Activated CD4-positive, CD25-positive, alpha-beta regulatory T cell (primary cell): ENCODE data around the gene CLEC17A.
"Not testable (repeated sequence)": the region's sequence is repeated elsewhere in the genome, so short reads cannot be mapped to it uniquely, and the experiment has no call there.

Experiments
- DNase-seq, 4 experiments: peaks; one replicate each; lab custom pipeline; 2025; lab: John Stamatoyannopoulos, UW

Gene CLEC17A

GRCh38 chr19:14558370-14559066, 24.4 kb upstream of the CLEC17A start:
- no peak for DNase-seq

GRCh38 chr19:14559916-14560775, 22.7 kb upstream of the CLEC17A start:
- no peak for DNase-seq

GRCh38 chr19:14560776-14561108, 22.1 kb upstream of the CLEC17A start:
- DNase-seq, result no peak

GRCh38 chr19:14561249-14561648, 21.6 kb upstream of the CLEC17A start:
- no peak for DNase-seq

- no peak for DNase-seq
Observed at GRCh38 chr19:14561847-14562351, 21.0 kb upstream of the CLEC17A start.

DNA sequence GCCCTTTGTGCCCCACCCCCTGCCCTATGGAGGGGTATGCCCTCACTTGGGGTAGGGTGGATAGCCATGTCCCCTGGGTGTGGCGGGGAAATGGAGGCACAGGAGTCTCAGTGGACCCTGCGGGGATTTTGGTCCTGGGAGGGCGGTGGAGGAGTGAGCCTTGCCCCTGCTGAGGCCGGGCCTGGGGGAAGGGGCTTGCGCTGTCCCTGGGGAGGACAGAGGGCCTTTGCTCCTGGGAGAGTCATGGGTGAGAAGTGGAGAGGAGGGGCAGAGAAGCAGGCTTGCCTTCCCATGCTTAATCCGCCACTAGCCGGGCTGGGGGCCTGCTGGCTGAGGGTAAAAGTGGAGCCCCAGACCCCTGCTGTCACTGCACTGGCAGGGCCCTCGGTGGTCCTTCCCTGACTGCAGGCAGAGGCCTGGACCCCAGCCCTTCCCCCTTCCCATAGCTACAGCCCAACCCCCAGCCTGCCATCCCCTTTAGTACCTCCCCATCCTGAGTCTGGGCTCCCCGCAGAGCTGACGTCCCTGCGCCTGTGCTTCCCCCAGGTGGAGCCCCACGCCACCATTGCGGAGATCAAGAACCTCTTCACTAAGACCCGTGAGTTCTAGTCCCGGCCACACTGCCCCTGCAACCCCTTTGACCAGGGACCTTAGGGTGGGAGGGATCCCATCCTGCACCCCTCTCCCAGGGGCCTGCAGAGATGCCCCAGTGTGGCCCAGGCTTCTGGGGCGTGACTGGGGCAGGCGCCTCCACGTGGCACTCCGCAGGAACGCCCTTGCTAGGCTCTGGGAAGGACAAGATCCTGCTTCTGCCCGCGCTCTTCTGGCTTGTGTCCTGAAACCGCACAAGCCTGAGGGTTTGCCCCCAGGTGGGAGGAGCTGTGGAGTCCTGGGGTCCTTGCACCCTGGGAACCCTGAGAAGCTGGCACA, 20.0 kb upstream of the CLEC17A start:
- DNase-seq, result no peak

- DNase-seq, result no peak
Observed at GRCh38 chr19:14563590-14563926, 19.3 kb upstream of the CLEC17A start.

DNA sequence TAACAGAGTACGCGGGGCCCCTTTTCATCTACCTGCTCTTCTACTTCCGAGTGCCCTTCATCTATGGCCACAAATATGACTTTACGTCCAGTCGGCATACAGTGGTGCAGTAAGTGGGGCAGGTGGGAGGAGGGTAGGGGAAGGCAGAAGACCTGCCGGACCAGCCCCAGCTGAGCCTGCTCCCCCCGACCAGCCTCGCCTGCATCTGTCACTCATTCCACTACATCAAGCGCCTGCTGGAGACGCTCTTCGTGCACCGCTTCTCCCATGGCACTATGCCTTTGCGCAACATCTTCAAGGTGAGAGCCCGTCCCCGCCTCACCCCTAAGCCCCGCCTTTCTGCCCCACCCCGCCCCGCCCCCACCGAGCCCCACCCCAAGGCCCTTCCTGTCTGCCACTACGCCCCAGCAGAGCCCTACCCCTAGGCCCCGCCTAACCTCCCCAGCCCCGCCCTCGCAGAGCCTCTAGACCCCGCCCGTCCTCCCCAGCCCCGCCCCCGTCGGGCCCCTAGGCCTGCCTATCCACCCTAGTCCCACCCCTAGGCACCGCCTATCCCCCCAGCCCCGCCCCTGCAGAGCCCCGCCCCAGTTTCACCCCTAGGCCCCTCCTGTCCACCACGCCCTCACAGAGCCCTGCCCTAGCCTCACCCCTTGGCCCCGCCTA, 18.8 kb upstream of the CLEC17A start:
- peak in 1 of 4 experiments; percentile 18 for DNase-seq

GRCh38 chr19:14564652-14565297, 18.1 kb upstream of the CLEC17A start:
- not testable (repeated sequence) for DNase-seq

DNA sequence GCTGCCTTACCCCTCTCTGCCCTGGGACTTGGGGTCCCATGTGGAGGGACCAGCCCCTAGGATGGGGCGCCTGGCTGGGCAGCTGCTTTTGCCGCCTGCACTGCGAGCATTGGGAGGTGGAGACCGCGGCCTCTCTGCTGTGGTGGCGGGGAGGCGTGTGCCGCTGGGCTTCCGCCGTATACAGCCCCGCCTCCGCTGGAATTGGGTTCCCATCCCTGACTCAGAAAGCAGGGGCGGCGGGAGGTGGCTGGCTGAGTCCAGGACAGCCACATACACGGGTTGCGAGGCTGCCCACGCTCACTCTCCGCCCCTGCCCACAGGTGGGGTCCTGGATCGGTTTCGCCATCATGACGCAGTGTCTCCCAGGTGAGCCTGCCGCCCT, 17.6 kb upstream of the CLEC17A start:
- no peak for DNase-seq

DNA sequence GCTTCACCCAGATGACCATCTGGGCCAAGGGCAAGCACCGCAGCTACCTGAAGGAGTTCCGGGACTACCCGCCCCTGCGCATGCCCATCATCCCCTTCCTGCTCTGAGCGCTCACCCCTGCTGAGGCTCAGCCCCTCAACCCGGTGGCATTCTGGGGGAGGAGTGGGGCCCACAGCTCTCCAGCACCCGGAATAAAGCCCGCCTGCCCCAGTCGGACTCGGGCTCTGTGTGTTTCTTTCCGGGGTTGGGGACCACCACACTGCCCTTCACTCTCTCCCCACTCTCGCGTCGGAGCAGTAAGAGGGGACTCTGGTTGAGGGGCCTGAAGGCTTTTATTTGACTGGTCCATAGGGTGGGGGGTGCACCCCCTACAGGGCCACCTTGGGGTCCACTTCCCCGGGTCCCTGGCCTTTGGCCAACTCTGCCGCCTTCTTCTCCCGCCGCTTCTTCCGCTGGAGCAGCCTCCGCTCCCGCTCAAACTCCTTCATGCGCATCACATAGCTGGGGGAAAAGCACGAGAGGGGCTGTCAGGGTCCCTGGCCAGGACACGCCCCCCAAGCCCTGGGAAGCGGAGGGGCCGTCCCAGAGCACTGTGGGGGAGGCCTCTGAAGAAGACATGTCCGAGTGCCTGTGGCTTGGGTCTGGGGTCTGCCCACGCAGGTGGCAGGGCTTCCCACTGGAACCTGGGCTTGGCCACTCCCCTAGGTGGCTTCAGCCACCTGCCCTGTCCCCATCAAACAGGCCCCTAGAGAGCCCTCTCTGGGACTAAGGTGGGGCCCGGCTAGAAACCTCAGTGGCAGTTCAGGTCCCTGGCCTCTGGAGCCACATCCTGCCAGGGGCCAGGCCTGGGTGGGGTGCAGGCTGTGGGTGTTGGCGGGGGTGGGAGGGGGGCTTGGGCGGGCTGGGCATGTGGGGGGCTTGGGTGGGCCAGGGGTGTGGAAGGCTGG, 16.8 kb upstream of the CLEC17A start:
- no peak for DNase-seq

DNA sequence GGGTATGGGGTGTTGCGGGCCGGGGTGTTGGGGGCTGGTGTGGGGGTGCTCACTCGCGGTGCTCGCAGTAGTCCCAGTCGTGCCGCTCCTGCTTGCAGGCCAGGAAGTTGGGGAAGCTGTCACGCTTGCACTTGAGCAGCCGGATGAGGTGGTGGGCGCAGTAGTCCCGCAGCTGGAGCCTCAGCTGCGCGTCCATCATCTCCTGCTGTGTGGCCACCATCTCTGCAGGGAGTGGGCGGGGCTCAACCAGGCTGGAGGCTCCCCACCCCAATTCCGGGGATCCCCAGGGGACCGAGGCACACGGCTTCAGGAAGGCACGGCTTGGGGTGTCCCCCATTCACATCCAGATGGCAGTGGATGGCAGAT, 16.2 kb upstream of the CLEC17A start:
- no peak for DNase-seq

- no peak for DNase-seq
Observed at GRCh38 chr19:14567079-14567478, 15.8 kb upstream of the CLEC17A start.

DNA sequence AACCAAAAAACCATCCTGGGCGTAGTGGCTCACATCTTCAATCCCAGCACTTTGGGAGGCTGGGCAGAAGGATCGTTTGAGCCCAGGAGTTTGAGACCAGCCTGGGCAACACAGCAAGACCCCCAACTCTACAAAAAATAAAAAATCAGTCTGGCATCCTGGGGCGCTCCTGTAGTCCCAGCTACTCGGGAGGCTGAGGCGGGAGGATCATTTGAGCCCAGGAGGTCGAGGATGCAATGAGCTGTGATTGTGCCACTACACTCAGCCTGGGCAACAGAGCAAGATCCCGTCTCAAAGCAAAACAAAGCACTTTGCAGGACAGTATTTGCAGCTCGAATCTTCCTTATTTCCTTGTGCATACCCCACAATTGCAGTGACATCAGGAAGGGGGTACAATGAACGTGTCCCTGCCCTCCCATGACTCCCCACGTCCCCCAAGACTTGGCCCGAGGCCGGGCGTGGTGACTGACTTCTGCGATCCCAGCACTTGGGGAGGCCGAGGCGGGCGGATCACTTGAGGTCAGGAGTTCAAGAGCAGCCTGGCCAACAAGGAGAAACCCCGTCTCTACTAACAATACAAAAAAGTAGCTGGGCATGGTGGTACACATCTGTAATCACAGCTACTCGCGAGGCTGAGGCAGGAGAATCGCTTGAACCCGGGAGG, 11.9 kb upstream of the CLEC17A start:
- no peak for DNase-seq

GRCh38 chr19:14571695-14572490, 11.0 kb upstream of the CLEC17A start, which contains the start of gene NDUFB7:
TSS of gene NDUFB7 (minus strand) at chr19:14572066. CDS start at chr19:14572000, 66 bp downstream.
- DNase-seq, result peak; percentile 71 to 80 (median 78)

DNA sequence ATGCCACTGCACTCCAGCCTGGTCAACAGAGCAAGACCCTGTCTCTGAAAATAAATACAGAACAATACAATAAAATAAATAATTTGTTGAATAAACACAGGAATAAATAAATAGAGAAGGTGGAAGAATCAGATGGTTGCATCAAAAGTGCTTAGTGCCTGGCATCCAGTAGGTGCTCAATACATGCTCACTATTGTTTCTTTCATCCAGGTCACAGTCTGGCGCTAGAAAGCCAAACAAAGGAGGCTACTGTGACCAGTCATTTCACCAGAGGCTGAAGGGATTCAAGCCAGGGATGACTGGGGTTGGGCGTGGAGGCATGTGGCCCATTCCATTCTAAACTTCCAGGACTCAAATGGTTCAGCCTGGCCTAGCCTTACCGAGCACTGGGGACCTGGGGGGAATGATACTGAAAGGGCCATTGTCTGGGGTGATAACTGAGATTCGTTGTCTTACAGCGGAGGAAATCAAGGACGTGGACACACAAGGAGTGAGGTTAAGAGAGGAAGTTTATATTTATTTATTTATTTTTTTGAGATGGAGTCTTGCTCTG, 7.4 kb upstream of the CLEC17A start:
- no peak for DNase-seq

- no peak for DNase-seq
Observed at GRCh38 chr19:14576363-14576762, 6.5 kb upstream of the CLEC17A start.

GRCh38 chr19:14577264-14577663, 5.6 kb upstream of the CLEC17A start:
- no peak for DNase-seq
